ENCODE results near the gene MYO5A.
"Not testable (repeated sequence)": the region's sequence is repeated elsewhere in the genome, so short reads cannot be mapped to it uniquely, and the experiment has no call there.

The MYO5A gene

GRCh38 chr15:52448011-52448890 is 80.4 kb downstream of the MYO5A start:
- Histone ChIP-seq H3K9ac (ENCODE audit: low read depth, low read length) (no peak overlapping the region), H3K4me1 (ENCODE audit: control insufficient read depth, insufficient read depth, low read length) (no peaks in the 10 kb centered on the region), H3K4me2 (ENCODE audit: low read length) (no peak overlapping the region), H3K9me3 (replicated peaks; ENCODE audit: low read length) (no peaks in the 10 kb centered on the region), H3K27me3 (ENCODE audit: control insufficient read depth, insufficient read depth, low read length) (no peaks in the 10 kb centered on the region), H3K4me3 (ENCODE audit: low read length) (no peak overlapping the region), H3K36me3 (ENCODE audit: insufficient read depth, low read length) (no peaks in the 10 kb centered on the region)

- Histone ChIP-seq H3K9me3 (replicated peaks; ENCODE audit: low read length) (no peaks in the 10 kb centered on the region), H3K4me3 (ENCODE audit: low read length) (no peak overlapping the region), H3K27me3 (ENCODE audit: control insufficient read depth, insufficient read depth, low read length) (no peaks in the 10 kb centered on the region)
Observed at GRCh38 chr15:52445954-52446353, 82.7 kb downstream of the MYO5A start.

GRCh38 chr15:52445553-52445952 is 83.1 kb downstream of the MYO5A start:
- no peak overlapping the region for H3K4me2 ChIP-seq (ENCODE audit: low read length)
- H3K9me3 ChIP-seq (replicated peaks; ENCODE audit: low read length): no peaks in the 10 kb centered on the region
- no peak overlapping the region for H3K9ac ChIP-seq (ENCODE audit: low read depth, low read length)
- peaks cover 18% of the 10 kb centered on the region for H3K4me1 ChIP-seq (ENCODE audit: control insufficient read depth, insufficient read depth, low read length)
- H3K36me3 ChIP-seq (ENCODE audit: insufficient read depth, low read length): no peaks in the 10 kb centered on the region
- H3K4me3 ChIP-seq (ENCODE audit: low read length): no peak overlapping the region
- no peaks in the 10 kb centered on the region for H3K27me3 ChIP-seq (ENCODE audit: control insufficient read depth, insufficient read depth, low read length)

More at GRCh38 chr15:52445954-52446353, 82.7 kb downstream of the MYO5A start:
- no peak overlapping the region for H3K4me2 ChIP-seq (ENCODE audit: low read length)
- no peak overlapping the region for H3K9ac ChIP-seq (ENCODE audit: low read depth, low read length)
- no peaks in the 10 kb centered on the region for H3K36me3 ChIP-seq (ENCODE audit: insufficient read depth, low read length)
- peaks cover 14% of the 10 kb centered on the region for H3K4me1 ChIP-seq (ENCODE audit: control insufficient read depth, insufficient read depth, low read length)

DNA sequence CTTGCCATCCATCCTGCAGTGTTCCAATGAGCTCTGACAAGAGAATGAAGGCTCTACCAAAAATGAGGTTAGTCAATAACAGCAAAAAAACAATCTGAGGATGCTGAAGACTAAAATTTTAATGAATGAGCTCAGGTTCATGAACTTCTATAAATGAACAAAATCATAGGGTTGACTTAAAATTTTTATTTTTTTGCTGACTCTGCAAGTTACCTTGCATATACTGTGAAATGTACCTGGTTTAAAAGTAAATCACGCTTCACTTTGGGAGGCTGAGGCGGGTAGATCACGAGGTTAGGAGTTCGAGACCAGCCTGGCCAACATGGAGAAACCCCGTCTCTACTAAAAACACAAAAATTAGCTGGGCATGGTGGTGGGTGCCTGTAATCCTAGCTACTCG is 85.5 kb downstream of the MYO5A start:
- not testable (repeated sequence) for H3K9me3 ChIP-seq (replicated peaks; ENCODE audit: low read length); H3K4me2 ChIP-seq (ENCODE audit: low read length); H3K27me3 ChIP-seq (ENCODE audit: control insufficient read depth, insufficient read depth, low read length); H3K36me3 ChIP-seq (ENCODE audit: insufficient read depth, low read length); H3K4me3 ChIP-seq (ENCODE audit: low read length); H3K9ac ChIP-seq (ENCODE audit: low read depth, low read length)
- peaks cover 21% of the 10 kb centered on the region for H3K4me1 ChIP-seq (ENCODE audit: control insufficient read depth, insufficient read depth, low read length)

GRCh38 chr15:52441841-52442240 is 86.8 kb downstream of the MYO5A start:
- H3K9ac ChIP-seq (ENCODE audit: low read depth, low read length): no peak overlapping the region
- H3K4me3 ChIP-seq (ENCODE audit: low read length): no peak overlapping the region
- peaks cover 30% of the 10 kb centered on the region for H3K4me1 ChIP-seq (ENCODE audit: control insufficient read depth, insufficient read depth, low read length)
- no peaks in the 10 kb centered on the region for H3K27me3 ChIP-seq (ENCODE audit: control insufficient read depth, insufficient read depth, low read length)
- H3K9me3 ChIP-seq (replicated peaks; ENCODE audit: low read length): no peaks in the 10 kb centered on the region
- no peak overlapping the region for H3K4me2 ChIP-seq (ENCODE audit: low read length)
- H3K36me3 ChIP-seq (ENCODE audit: insufficient read depth, low read length): no peaks in the 10 kb centered on the region

GRCh38 chr15:52440946-52441345 is 87.7 kb downstream of the MYO5A start:
- Histone ChIP-seq H3K27me3 (ENCODE audit: control insufficient read depth, insufficient read depth, low read length) (no peaks in the 10 kb centered on the region), H3K36me3 (ENCODE audit: insufficient read depth, low read length) (no peaks in the 10 kb centered on the region), H3K4me1 (ENCODE audit: control insufficient read depth, insufficient read depth, low read length) (peaks cover 35% of the 10 kb centered on the region), H3K4me2 (ENCODE audit: low read length) (no peak overlapping the region), H3K9ac (ENCODE audit: low read depth, low read length) (no peak overlapping the region), H3K9me3 (replicated peaks; ENCODE audit: low read length) (no peaks in the 10 kb centered on the region), H3K4me3 (ENCODE audit: low read length) (no peak overlapping the region)

GRCh38 chr15:52440414-52440813 is 88.3 kb downstream of the MYO5A start:
- no peak overlapping the region for H3K9ac ChIP-seq (ENCODE audit: low read depth, low read length)
- H3K9me3 ChIP-seq (replicated peaks; ENCODE audit: low read length): no peaks in the 10 kb centered on the region
- no peaks in the 10 kb centered on the region for H3K36me3 ChIP-seq (ENCODE audit: insufficient read depth, low read length)
- no peak overlapping the region for H3K4me2 ChIP-seq (ENCODE audit: low read length)
- no peak overlapping the region for H3K4me3 ChIP-seq (ENCODE audit: low read length)
- H3K4me1 ChIP-seq (ENCODE audit: control insufficient read depth, insufficient read depth, low read length): peaks cover 35% of the 10 kb centered on the region
- no peaks in the 10 kb centered on the region for H3K27me3 ChIP-seq (ENCODE audit: control insufficient read depth, insufficient read depth, low read length)

GRCh38 chr15:52439470-52439869 is 89.2 kb downstream of the MYO5A start:
- Histone ChIP-seq H3K4me3 (ENCODE audit: low read length) (no peak overlapping the region), H3K4me1 (ENCODE audit: control insufficient read depth, insufficient read depth, low read length) (peaks cover 35% of the 10 kb centered on the region), H3K9me3 (replicated peaks; ENCODE audit: low read length) (no peaks in the 10 kb centered on the region), H3K4me2 (ENCODE audit: low read length) (no peak overlapping the region), H3K9ac (ENCODE audit: low read depth, low read length) (no peak overlapping the region), H3K27me3 (ENCODE audit: control insufficient read depth, insufficient read depth, low read length) (no peaks in the 10 kb centered on the region), H3K36me3 (ENCODE audit: insufficient read depth, low read length) (no peaks in the 10 kb centered on the region)

DNA sequence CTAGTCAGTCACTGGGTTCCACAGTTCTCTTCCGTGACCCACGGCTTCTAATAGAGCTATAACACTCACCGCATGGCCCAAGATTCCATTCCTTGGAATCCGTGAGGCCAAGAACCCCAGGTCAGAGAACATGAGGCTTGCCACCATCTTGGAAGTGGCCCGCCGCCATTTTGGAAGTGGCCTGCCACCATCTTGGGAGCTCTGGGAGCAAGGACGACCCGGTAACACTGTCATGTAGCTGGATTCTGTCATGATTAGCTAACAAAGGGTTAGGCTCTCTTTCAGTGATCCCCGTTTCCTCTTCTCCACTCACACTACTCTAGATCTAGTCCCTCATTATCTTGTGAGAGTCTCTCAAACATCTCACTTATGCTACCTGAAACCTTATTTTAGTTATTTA is 89.6 kb downstream of the MYO5A start:
- H3K36me3 ChIP-seq (ENCODE audit: insufficient read depth, low read length); H3K27me3 ChIP-seq (ENCODE audit: control insufficient read depth, insufficient read depth, low read length); H3K4me2 ChIP-seq (ENCODE audit: low read length); H3K9me3 ChIP-seq (replicated peaks; ENCODE audit: low read length); H3K4me3 ChIP-seq (ENCODE audit: low read length); H3K9ac ChIP-seq (ENCODE audit: low read depth, low read length): not testable (repeated sequence)
- peaks cover 35% of the 10 kb centered on the region for H3K4me1 ChIP-seq (ENCODE audit: control insufficient read depth, insufficient read depth, low read length)

GRCh38 chr15:52438047-52438446 is 90.6 kb downstream of the MYO5A start:
- no peak overlapping the region for H3K4me2 ChIP-seq (ENCODE audit: low read length)
- no peaks in the 10 kb centered on the region for H3K36me3 ChIP-seq (ENCODE audit: insufficient read depth, low read length)
- no peaks in the 10 kb centered on the region for H3K9me3 ChIP-seq (replicated peaks; ENCODE audit: low read length)
- no peak overlapping the region for H3K4me3 ChIP-seq (ENCODE audit: low read length)
- no peak overlapping the region for H3K9ac ChIP-seq (ENCODE audit: low read depth, low read length)
- peaks cover 35% of the 10 kb centered on the region for H3K4me1 ChIP-seq (ENCODE audit: control insufficient read depth, insufficient read depth, low read length)
- no peaks in the 10 kb centered on the region for H3K27me3 ChIP-seq (ENCODE audit: control insufficient read depth, insufficient read depth, low read length)

DNA sequence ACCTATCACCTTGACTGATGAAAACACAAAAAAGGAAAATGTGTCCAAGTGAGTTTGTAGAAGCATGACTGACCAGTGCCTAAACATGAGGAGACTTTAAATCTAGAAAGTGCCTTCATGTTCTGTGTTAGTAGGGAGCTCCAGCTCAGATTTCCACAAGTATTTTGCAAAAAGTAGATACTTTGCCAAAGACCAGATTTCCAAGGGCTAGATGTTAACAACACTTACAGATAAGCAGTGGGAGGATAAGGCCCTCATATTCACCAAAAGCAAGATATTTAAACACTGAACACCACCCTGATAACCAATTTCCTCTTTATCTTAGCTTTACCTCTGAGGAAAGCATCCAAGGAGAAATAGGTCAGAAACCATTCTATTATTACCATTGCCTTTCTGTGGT is 91.0 kb downstream of the MYO5A start:
- H3K4me2 ChIP-seq (ENCODE audit: low read length): no peak overlapping the region
- no peaks in the 10 kb centered on the region for H3K9me3 ChIP-seq (replicated peaks; ENCODE audit: low read length)
- no peak overlapping the region for H3K4me3 ChIP-seq (ENCODE audit: low read length)
- no peaks in the 10 kb centered on the region for H3K27me3 ChIP-seq (ENCODE audit: control insufficient read depth, insufficient read depth, low read length)
- no peaks in the 10 kb centered on the region for H3K36me3 ChIP-seq (ENCODE audit: insufficient read depth, low read length)
- peaks cover 35% of the 10 kb centered on the region for H3K4me1 ChIP-seq (ENCODE audit: control insufficient read depth, insufficient read depth, low read length)
- no peak overlapping the region for H3K9ac ChIP-seq (ENCODE audit: low read depth, low read length)

- Histone ChIP-seq H3K36me3 (ENCODE audit: insufficient read depth, low read length) (no peaks in the 10 kb centered on the region), H3K27me3 (ENCODE audit: control insufficient read depth, insufficient read depth, low read length) (no peaks in the 10 kb centered on the region), H3K4me2 (ENCODE audit: low read length) (no peak overlapping the region), H3K4me1 (ENCODE audit: control insufficient read depth, insufficient read depth, low read length) (peaks cover 31% of the 10 kb centered on the region), H3K9me3 (replicated peaks; ENCODE audit: low read length) (no peaks in the 10 kb centered on the region), H3K4me3 (ENCODE audit: low read length) (no peak overlapping the region), H3K9ac (ENCODE audit: low read depth, low read length) (no peak overlapping the region)
Observed at GRCh38 chr15:52436981-52437380, 91.7 kb downstream of the MYO5A start.

Measured in skeletal muscle satellite cell (primary cell).